ENCODE results near the gene GFY. TPM values are rescaled to one million over a fixed set of nuclear protein-coding genes. Genes with fewer than 3 reads are reported as not detected.

The GFY gene
- total RNA-seq, 1 donor from 2014 or later = not detected

DNA sequence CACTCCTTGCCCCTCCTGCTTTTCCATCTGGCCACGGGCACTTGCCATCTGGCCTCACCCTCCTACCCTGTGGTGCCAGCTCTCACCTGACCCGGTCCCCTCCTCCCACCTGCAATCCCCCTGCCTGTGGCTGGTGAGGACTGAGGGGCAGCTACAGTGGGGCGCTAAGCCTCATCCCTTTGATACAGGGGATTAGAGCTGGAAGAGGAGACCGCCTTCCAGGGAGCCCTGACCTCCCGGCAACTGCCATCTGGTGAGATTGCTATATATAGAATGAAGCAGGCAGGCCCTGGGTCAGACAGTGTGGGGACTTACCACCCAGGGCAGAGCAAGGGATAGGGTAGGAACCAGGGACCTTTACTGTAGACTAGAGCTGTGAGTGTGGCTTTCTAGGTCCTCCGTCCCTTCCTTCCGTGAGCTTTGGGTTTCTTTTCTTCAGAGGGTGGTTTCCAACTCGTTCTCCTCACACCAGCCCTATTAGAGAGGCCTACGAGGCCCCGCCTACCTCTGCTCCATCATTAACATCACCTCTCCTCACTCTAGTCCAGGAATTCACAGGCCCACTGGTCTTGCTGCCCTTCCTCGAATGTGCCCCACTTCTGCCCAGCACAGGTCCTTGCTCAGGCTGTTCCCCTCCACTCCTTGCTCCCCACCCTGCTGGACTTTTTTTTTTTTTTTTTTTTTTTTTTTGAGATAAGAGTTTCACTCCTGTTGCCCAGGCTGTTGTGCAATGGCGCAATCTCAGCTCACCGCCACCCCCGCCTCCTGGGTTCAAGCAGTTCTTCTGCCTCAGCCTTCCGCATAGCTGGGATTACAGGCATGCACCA, 29.4 kb upstream of the GFY start:
- no peaks in the 10 kb centered on the region for H3K9me3 ChIP-seq
- H3K4me1 ChIP-seq = no peaks in the 10 kb centered on the region
- TF ChIP-seq, protein P1, sequence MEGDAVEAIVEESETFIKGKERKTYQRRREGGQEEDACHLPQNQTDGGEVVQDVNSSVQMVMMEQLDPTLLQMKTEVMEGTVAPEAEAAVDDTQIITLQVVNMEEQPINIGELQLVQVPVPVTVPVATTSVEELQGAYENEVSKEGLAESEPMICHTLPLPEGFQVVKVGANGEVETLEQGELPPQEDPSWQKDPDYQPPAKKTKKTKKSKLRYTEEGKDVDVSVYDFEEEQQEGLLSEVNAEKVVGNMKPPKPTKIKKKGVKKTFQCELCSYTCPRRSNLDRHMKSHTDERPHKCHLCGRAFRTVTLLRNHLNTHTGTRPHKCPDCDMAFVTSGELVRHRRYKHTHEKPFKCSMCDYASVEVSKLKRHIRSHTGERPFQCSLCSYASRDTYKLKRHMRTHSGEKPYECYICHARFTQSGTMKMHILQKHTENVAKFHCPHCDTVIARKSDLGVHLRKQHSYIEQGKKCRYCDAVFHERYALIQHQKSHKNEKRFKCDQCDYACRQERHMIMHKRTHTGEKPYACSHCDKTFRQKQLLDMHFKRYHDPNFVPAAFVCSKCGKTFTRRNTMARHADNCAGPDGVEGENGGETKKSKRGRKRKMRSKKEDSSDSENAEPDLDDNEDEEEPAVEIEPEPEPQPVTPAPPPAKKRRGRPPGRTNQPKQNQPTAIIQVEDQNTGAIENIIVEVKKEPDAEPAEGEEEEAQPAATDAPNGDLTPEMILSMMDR (IDR thresholded peaks at IDR 0.05) = no peak
- H3K27ac ChIP-seq = no peak overlapping the region
- no peaks in the 10 kb centered on the region for H3K27me3 ChIP-seq
- no peaks in the 10 kb centered on the region for H3K36me3 ChIP-seq
- H3K4me3 ChIP-seq = no peak overlapping the region
- no peak for DNase-seq (ENCODE audit: low spot score in 2 of 2)
- intact Hi-C loops (cut with DNase I) = no loop called here

DNA sequence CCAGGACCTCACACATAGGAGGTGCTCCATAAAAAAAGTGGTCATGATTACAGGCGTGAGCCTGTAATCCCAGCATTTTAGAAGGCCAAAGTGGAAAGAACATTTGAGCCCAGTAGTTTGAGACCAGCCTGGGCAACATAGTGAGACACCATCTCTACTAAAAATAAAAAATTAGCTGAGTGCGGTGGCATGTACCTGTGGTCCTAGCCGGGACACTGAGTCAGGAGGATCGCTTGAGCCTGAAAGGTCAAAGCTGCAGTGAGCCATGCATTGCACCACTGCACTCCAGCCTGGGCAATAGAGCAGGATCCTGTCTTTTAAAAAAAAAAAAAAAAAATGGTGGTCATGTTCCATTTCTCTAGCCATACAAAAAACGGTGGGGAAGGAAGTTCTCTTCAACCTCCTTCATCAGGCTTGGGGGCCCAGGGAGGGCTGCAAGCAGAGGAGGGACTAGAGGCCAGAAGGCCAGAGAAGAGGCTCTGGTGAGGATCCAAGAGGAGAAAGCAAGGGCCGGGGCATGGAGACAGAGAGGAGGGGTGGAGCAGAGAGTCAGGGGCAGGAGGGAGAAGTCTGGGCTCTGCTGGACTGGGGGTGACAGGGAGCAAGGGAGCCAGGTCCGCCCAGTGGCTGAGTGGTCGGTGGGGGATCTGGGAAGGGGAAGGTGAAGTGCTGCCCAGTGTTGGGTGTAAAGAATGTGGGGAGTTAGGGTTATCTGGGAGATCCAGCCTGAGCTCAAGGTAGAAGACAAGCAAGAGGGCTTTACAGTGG, 28.3 kb upstream of the GFY start:
- no peak for DNase-seq (ENCODE audit: low spot score in 2 of 2)
- H3K4me1 ChIP-seq = no peaks in the 10 kb centered on the region
- intact Hi-C loops (cut with DNase I) = no loop called here

DNA sequence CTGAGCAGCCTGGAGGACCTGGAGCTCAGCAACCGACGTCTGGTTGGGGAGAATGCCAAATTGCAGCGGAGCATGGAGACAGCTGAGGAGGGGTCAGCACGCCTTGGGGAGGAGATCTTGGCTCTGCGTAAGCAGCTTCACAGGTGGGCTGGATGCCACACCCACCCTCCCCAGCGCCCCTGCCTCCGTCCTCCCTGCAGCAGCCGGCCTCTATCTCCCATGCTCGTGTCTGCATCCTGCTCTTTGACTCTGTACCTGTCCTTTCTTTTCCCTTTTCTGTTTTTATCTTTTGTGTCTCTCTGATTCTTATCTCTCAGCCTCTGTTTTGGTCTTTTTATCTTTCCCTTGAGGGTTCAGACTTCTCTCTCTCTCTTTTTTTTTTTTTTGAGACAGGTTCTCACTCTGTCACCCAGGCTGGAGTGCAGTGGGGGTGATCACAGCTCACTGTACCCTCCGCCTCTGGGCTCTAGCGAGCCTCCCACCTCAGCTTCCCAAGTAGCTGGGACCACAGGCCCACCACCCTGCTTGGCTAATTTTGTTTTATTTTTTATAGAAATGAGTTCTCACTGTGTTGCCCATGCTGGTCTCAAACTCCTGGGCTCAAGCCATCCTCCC, 27.1 kb upstream of the GFY start:
- Histone ChIP-seq H3K36me3 (no peaks in the 10 kb centered on the region), H3K4me1 (no peaks in the 10 kb centered on the region), H3K4me3 (no peak overlapping the region), H3K27me3 (no peaks in the 10 kb centered on the region), H3K9me3 (no peaks in the 10 kb centered on the region), H3K27ac (no peak overlapping the region)
- intact Hi-C loops (cut with DNase I) = no loop called here
- no peak for DNase-seq (ENCODE audit: low spot score in 2 of 2)
- TF ChIP-seq, protein P1 (IDR thresholded peaks at IDR 0.05) = no peak

More for the DNA sequence above, 28.3 kb upstream of the GFY start:
- H3K9me3 ChIP-seq = no peaks in the 10 kb centered on the region
- H3K27ac ChIP-seq = no peak overlapping the region
- TF ChIP-seq, protein P1 (IDR thresholded peaks at IDR 0.05) = no peak
- no peak overlapping the region for H3K4me3 ChIP-seq
- no peaks in the 10 kb centered on the region for H3K27me3 ChIP-seq
- no peaks in the 10 kb centered on the region for H3K36me3 ChIP-seq

DNA sequence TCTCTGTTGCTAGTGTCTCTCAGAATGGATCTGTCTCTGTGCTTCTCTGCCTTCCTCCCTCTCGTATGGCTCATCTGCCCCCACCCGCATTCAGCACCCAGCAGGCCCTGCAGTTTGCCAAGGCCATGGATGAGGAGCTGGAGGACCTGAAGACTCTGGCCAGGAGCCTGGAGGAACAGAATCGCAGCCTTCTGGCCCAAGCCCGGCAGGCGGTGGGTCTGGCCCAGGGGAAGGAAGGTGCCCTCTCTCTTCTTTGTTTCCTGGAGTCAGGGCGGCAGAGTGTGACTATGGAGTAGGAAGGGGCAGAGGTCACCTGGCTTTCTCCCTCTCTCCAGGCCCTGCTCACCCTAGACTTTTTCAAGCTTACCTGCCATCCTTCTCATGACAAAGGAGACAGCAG, 26.3 kb upstream of the GFY start:
- intact Hi-C loops (cut with DNase I) = no loop called here
- no peaks in the 10 kb centered on the region for H3K4me1 ChIP-seq
- H3K9me3 ChIP-seq = no peaks in the 10 kb centered on the region
- TF ChIP-seq, protein P1 (IDR thresholded peaks at IDR 0.05) = no peak
- no peak for DNase-seq (ENCODE audit: low spot score in 2 of 2)
- H3K4me3 ChIP-seq = no peak overlapping the region
- no peaks in the 10 kb centered on the region for H3K27me3 ChIP-seq
- H3K36me3 ChIP-seq = no peaks in the 10 kb centered on the region
- no peak overlapping the region for H3K27ac ChIP-seq

DNA sequence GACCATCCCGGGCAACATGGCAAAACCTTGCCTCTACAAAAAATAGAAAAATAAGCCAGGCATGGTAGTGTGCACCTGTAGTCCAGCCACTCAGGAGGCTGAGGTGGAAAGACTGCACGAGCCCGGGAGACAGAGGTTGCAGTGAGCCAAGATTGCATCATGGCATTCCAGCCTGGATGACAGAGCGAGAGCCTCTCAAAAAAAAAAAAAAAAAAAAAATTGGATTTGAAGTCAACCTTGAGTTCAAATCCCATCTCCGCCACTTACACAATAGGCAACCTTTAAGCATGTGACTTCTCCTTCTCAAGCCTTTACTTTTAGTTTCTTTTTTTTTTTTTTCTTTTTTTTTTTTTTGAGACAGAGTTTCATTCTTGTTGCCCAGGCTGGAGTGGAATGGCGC, 25.2 kb upstream of the GFY start:
- DNase-seq (ENCODE audit: low spot score in 2 of 2) = no peak
- no peak overlapping the region for H3K4me3 ChIP-seq
- no peaks in the 10 kb centered on the region for H3K9me3 ChIP-seq
- TF ChIP-seq, protein P1 (IDR thresholded peaks at IDR 0.05) = no peak
- no peaks in the 10 kb centered on the region for H3K36me3 ChIP-seq
- H3K27me3 ChIP-seq = no peaks in the 10 kb centered on the region
- no peak overlapping the region for H3K27ac ChIP-seq
- no peaks in the 10 kb centered on the region for H3K4me1 ChIP-seq
- intact Hi-C loops (cut with DNase I) = no loop called here
